Fibroblast of pulmonary artery (primary cell): Measurements from ENCODE around the gene POU4F3.

Experiments used
- DNase-seq: peaks from one replicate; pipeline ENCODE4 v3.0.0-alpha.2; 2010; ENCODE audit warnings: low read depth
- H3K4me3 ChIP-seq: replicated peaks from 2 replicates; pipeline ENCODE4 v1.5.1; 2011; ENCODE audit warnings: low read depth, mild to moderate bottlenecking, control low read depth, low read length, moderate library complexity
- TF ChIP-seq, protein P1 (sequence below): IDR thresholded peaks from 2 replicates; pipeline ENCODE4 v1.5.1; 2011; ENCODE audit warnings: mild to moderate bottlenecking, control low read depth, low read length, inconsistent platforms; ENCODE audit errors: missing control alignments

Gene POU4F3

DNA sequence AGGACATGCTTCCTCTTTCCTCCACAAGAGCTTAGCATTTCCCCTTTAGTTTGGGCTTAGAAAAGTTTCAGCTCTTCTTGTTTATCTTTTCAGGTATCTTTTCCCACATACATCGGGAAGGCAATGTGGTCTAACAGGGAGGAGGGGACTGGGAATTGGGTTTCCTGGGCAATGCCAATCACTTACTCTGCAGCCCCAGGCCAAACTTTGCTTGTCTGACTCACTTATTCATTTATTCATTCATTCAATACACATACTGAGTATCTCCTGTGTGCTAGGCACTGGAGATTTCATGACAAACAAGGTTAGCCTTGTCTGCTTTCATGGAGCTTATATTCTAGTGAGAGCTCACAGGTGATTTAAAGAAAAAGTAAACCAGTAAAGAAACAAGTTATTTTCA lies 10.7 kb upstream of the POU4F3 start:
- TF ChIP-seq, protein P1, sequence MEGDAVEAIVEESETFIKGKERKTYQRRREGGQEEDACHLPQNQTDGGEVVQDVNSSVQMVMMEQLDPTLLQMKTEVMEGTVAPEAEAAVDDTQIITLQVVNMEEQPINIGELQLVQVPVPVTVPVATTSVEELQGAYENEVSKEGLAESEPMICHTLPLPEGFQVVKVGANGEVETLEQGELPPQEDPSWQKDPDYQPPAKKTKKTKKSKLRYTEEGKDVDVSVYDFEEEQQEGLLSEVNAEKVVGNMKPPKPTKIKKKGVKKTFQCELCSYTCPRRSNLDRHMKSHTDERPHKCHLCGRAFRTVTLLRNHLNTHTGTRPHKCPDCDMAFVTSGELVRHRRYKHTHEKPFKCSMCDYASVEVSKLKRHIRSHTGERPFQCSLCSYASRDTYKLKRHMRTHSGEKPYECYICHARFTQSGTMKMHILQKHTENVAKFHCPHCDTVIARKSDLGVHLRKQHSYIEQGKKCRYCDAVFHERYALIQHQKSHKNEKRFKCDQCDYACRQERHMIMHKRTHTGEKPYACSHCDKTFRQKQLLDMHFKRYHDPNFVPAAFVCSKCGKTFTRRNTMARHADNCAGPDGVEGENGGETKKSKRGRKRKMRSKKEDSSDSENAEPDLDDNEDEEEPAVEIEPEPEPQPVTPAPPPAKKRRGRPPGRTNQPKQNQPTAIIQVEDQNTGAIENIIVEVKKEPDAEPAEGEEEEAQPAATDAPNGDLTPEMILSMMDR = no peak
- no peak for DNase-seq
- no peak overlapping the region for H3K4me3 ChIP-seq

DNA sequence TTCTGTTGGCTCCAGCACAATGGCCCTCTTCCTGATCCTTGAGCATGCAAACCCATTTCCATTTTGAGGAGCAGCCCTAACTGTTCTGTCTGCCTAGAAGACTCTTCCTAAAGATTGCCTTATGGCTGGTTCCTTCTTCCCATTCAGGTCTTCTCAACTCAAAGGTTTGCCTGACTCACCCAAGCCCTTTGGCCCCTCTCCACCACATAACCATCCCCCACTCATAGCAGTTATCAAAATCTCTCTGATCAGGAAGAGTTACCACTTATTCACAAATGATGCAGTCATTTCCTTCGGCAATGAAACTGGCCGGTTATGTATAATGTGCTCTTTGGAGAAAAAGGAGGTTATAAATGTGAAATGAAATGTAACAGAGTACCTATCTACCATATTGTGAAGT lies 8.9 kb upstream of the POU4F3 start:
- TF ChIP-seq, protein P1 = no peak
- DNase-seq = no peak
- H3K4me3 ChIP-seq = no peak overlapping the region

DNA sequence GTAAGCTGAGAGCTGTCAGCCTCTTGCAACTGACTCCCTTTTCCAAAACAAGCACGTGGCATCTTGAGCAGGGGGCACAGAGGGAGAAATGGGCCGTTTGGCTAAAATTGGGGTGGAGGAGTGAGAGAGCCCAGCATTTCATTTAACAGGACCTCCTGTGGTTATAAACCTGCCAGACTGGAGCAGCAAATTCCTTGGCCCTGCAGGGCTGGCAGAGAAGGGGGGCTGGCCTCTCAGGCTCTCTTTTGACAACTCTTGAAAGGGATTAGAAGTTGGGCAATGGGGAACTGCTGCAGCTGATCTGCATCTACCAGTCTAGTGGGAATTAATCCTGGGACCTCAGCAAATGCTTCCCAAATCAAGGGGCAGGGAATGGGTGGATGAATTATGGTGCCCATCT lies 7.2 kb upstream of the POU4F3 start:
- H3K4me3 ChIP-seq = no peak overlapping the region
- DNase-seq = no peak
- TF ChIP-seq, protein P1 = no peak

DNA sequence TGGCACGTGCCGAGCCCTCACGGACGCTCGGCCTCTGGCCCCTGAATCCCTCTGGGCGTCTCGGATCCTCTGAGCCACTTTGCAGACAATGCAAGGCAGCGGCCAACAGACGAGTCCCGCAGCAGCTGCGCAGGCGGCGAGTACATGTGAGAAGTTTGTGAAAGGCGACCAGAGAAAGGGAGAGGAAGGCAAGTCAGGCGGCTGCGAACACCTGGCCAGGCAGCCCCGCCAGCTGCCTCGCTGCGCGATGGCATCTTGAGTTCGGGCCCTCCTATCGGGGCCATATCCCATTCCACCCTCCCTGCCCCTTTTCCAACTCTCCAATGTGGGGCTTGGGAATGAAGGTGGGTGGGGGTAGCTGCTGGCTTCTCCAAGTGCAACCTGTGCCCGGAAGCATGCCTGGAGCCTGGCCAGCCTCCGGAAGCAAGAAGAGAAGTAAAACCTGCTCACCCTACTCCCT lies 4.5 kb upstream of the POU4F3 start:
- H3K4me3 ChIP-seq = no peak overlapping the region
- TF ChIP-seq, protein P1 = no peak
- no peak for DNase-seq

DNA sequence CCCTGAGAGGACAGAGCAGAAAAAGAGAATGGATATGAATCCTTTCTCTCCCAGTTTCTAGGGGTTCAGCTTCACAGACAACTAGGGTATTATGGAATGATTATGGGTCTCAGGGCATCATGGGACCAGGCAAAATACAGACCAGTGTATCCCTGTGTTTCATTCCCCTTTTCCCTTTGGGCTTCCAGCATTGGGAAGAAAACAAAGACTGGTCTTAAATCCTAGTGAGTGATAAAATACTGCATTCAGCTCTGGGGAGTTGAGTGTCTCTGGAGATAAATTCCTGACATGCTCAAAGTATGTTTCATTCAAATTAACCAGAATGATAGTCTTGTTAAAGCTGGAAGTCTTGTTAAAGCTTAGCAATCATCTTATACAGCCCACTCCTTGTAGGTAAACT lies 2.4 kb upstream of the POU4F3 start:
- TF ChIP-seq, protein P1 = no peak
- no peak overlapping the region for H3K4me3 ChIP-seq
- no peak for DNase-seq

DNA sequence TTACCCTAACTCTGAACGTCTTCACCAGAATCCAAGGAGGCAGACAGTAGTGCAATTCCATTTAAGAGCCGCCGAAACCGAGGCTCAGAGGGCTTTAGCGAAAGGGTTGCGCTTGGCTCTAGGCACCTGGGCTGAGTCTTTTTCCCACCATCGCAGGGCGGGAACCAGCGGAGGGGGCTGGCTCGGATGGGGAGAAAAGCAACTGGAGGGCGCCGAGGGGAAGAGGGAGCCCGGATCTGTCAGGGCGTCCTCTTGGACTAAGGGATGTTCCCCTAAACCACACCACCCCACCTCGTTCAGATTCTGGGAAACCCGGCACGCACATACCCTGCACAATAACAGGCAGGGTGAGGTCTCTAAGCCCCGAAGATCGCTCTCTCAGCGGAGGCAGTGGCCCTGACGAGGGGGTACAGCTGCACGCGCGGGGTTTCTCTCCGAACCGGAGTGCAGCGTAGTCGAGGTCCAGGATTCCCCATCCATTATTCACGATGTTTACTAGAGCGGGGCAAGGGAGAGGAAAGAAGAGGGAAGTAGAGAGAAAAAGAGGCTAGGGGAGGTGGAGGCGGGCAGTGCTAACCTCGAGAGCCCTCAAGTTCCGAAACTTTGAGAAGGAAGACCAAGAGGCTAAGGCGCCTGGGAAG lies 1.3 kb upstream of the POU4F3 start:
- H3K4me3 ChIP-seq = no peak overlapping the region
- no peak for DNase-seq
- TF ChIP-seq, protein P1 = no peak

DNA sequence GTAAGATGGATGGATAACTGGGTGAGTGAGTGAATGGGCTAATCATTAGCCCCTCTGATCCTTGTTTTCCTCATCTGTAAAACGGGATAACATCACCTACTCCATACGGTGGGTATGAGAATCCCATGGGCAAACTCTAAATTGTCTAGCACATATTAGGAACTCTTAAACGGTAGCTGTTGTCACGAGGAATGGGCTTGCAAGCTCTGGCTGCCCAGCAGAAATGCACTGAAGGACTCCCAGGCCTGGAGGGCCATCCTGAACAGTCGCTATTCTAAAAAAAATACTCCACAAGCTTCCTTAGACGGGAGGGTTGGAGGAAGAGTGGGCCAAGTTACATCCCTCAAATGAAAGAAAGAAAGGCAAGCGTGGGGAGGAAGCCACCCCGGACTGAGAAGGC lies 711 bp upstream of the POU4F3 start:
- H3K4me3 ChIP-seq = no peak overlapping the region
- TF ChIP-seq, protein P1 = no peak
- DNase-seq = no peak
